Vagina (tissue), 2 donors: Measurements from ENCODE around the gene B4GALT1. TPM values are rescaled to one million over a fixed set of nuclear protein-coding genes. Genes with fewer than 3 reads are reported as not detected.
"Not testable (repeated sequence)": the region's sequence is repeated elsewhere in the genome, so short reads cannot be mapped to it uniquely, and the experiment has no call there.

Source experiments
- DNase-seq, 2 donors: peaks; one replicate each; pipeline ENCODE4 v3.0.0-alpha.2; 2017; ENCODE audit errors: extremely low spot score in 2 of 2
- H3K27ac ChIP-seq: fragments of 200-600 bp; sonication (generic); one replicate; pipeline ENCODE4 v1.5.1; 2019
- H3K27me3 ChIP-seq: fragments of 200-600 bp; sonication (generic); one replicate; pipeline ENCODE4 v1.5.1; 2019
- H3K36me3 ChIP-seq, 2 donors: fragments of 200-600 bp; sonication (generic); one replicate each; pipeline ENCODE4 v1.5.1; 2017 to 2019
- H3K4me1 ChIP-seq: fragments of 200-600 bp; sonication (generic); one replicate; pipeline ENCODE4 v1.5.1; 2019
- H3K4me3 ChIP-seq, 2 donors: fragments of 200-600 bp; sonication (generic); 1 replicate in 1 of 2; 2 replicates in 1 of 2; pipeline ENCODE4 v1.5.1; 2016 to 2019
- H3K9me3 ChIP-seq: fragments of 200-600 bp; sonication (generic); one replicate; pipeline ENCODE4 v1.5.1; 2019
- CTCF ChIP-seq, 3 experiments: fragments of 450-650 bp in 2 of 3; fragments of 200-600 bp in 1 of 3; sonication (generic) in 1 of 3; IDR thresholded peaks; one replicate each; pipeline ENCODE4 v1.5.1; 2017 to 2019; ENCODE audit warnings: antibody characterized with exemption in 3 of 3, mild to moderate bottlenecking in 2 of 3, moderate library complexity in 2 of 3
- POLR2A ChIP-seq, 2 donors: fragments of 450-650 bp; IDR thresholded peaks; one replicate each; pipeline ENCODE4 v1.6.1; 2017; ENCODE audit warnings: antibody characterized with exemption in 2 of 2, mild to moderate bottlenecking in 2 of 2, moderate library complexity in 2 of 2
- POLR2AphosphoS5 ChIP-seq, 2 donors: sonication (generic); formaldehyde crosslinking; IDR thresholded peaks; one replicate each; pipeline ENCODE4 v1.9.0; 2017; ENCODE audit warnings: antibody characterized with exemption in 2 of 2, mild to moderate bottlenecking in 2 of 2, low read depth in 1 of 2; ENCODE audit not compliant: insufficient read depth in 1 of 2
- intact Hi-C: fragments of 100-400 bp; cut with DNase I; formaldehyde crosslinking; loops from one replicate; pipeline ENCODE4 v1.15.1; 2023
- total RNA-seq: library from RNA; depleted of rRNA; stranded (reverse); fragments of >200 nt; gene quantifications from one replicate; pipeline ENCODE4 v1.2.3, GENCODE V29; 2016

The B4GALT1 gene
- total RNA-seq, 1 donor from 2014 or later = 85.2 TPM

GRCh38 chr9:33161011-33161588, 6.0 kb downstream of the B4GALT1 start:
- peak in 1 of 2 donors; percentile 93 for DNase-seq
- H3K9me3 ChIP-seq = no peaks in the 10 kb centered on the region
- H3K27me3 ChIP-seq = no peaks in the 10 kb centered on the region
- H3K4me3 ChIP-seq = peak overlapping the region in 1 of 2 donors; percentile 20
- no peaks in the 10 kb centered on the region for H3K36me3 ChIP-seq
- intact Hi-C loops = no loop called here
- H3K27ac ChIP-seq = peak overlapping the region; percentile 98
- TF ChIP-seq CTCF (IDR thresholded peaks at IDR 0.05) (no peak), POLR2AphosphoS5 (IDR thresholded peaks at IDR 0.05; ENCODE audit: insufficient read depth in 1 of 2, low read depth in 1 of 2) (no peak), POLR2A (IDR thresholded peaks at IDR 0.05) (no peak)
- H3K4me1 ChIP-seq = peaks cover 92% of the 10 kb centered on the region

- Histone ChIP-seq H3K27ac (peak overlapping the region; percentile 98), H3K4me1 (peaks cover 98% of the 10 kb centered on the region)
- H3K4me3 ChIP-seq, H3K36me3 ChIP-seq, intact Hi-C loops, H3K27me3 ChIP-seq, H3K9me3 ChIP-seq: not testable (repeated sequence)
- peak in 1 of 2 donors; percentile 71 for DNase-seq
These were observed 6.7 kb downstream of the B4GALT1 start for GRCh38 chr9:33160446-33160845.

GRCh38 chr9:33159777-33160127, 7.4 kb downstream of the B4GALT1 start:
- intact Hi-C loops = loop anchor here (10.0 kb wide), 1 partner anchor 55 kb away; no protein-coding TSS in a partner anchor

GRCh38 chr9:33158843-33159776, 8.0 kb downstream of the B4GALT1 start:
- no peak overlapping the region for H3K4me3 ChIP-seq
- intact Hi-C loops = loop anchor here (10.0 kb wide), 1 partner anchor 54 kb away; no protein-coding TSS in a partner anchor

More at GRCh38 chr9:33159777-33160127, 7.4 kb downstream of the B4GALT1 start:
- peak in 1 of 2 donors; percentile 88 for DNase-seq
- no peak overlapping the region for H3K4me3 ChIP-seq
- H3K27ac ChIP-seq = peak overlapping the region; percentile 98
- H3K27me3 ChIP-seq = no peaks in the 10 kb centered on the region
- TF ChIP-seq POLR2AphosphoS5 (IDR thresholded peaks at IDR 0.05; ENCODE audit: insufficient read depth in 1 of 2, low read depth in 1 of 2) = no peak
- no peak for TF ChIP-seq CTCF (IDR thresholded peaks at IDR 0.05)
- no peak for TF ChIP-seq POLR2A (IDR thresholded peaks at IDR 0.05)
- no peaks in the 10 kb centered on the region for H3K9me3 ChIP-seq
- peaks cover 94% of the 10 kb centered on the region for H3K4me1 ChIP-seq
- no peaks in the 10 kb centered on the region for H3K36me3 ChIP-seq

More at GRCh38 chr9:33158843-33159776, 8.0 kb downstream of the B4GALT1 start:
- no peaks in the 10 kb centered on the region for H3K27me3 ChIP-seq
- peak in 1 of 2 donors; percentile 90 for DNase-seq
- TF ChIP-seq POLR2A (IDR thresholded peaks at IDR 0.05) = no peak
- peak; percentile 55 to 70 for TF ChIP-seq POLR2AphosphoS5 (IDR thresholded peaks at IDR 0.05; ENCODE audit: insufficient read depth in 1 of 2, low read depth in 1 of 2)
- no peak for TF ChIP-seq CTCF (IDR thresholded peaks at IDR 0.05)
- no peaks in the 10 kb centered on the region for H3K9me3 ChIP-seq
- peaks cover 88% of the 10 kb centered on the region for H3K4me1 ChIP-seq
- H3K36me3 ChIP-seq = no peaks in the 10 kb centered on the region
- H3K27ac ChIP-seq = peak overlapping the region; percentile 98
